ENCODE measurements around the gene ZNF740. TPM values are rescaled to one million over a fixed set of nuclear protein-coding genes. Genes with fewer than 3 reads are reported as not detected.

Gene ZNF740
- total RNA-seq, 3 donors from 2014 or later (not counting 1 experiment from before 2014, with no cell fraction given), result 37.1 to 65.9 (median 45.3) TPM

GRCh38 chr12:53224061-53224896, 43.8 kb downstream of the ZNF740 start:
- Mint-ChIP-seq H3K4me3 (peak overlapping the region; percentile 38), H3K27ac (peak overlapping the region; percentile 63 to 99), H3K27me3 (ENCODE audit: low read depth in 2 of 2) (no peaks in the 10 kb centered on the region), H3K9me3 (no peaks in the 10 kb centered on the region), H3K4me1 (peaks cover 40 to 66% of the 10 kb centered on the region in 2 donors), H3K36me3 (no peaks in the 10 kb centered on the region)
- intact Hi-C loops (cut with micrococcal nuclease), result loop anchor here (5.0 kb wide), 2 partner anchors 43 to 73 kb away; partner anchors contain the start of genes ESPL1, MYG1 and PFDN5
- peaks cover 2% of the 10 kb centered on the region for H3K36me3 ChIP-seq (ENCODE audit: control insufficient read depth, insufficient read depth, low read length)
- no peak for ATAC-seq
- no peak overlapping the region for H3K4me3 ChIP-seq (ENCODE audit: low read length)
- DNase-seq, result peak in 1 of 2 donors; percentile 37
- no peaks in the 10 kb centered on the region for H3K9me3 ChIP-seq (ENCODE audit: control insufficient read depth, insufficient read depth, low read length)
- TF ChIP-seq CTCF (IDR thresholded peaks at IDR 0.05), result no peak
- peaks cover 40% of the 10 kb centered on the region for H3K4me1 ChIP-seq (ENCODE audit: control insufficient read depth, insufficient read depth, low read length)
- 74% methylated on average over 11 of the region's 11 CpGs for WGBS (ENCODE audit: insufficient coverage)
- H3K27ac ChIP-seq (ENCODE audit: low read length), result no peak overlapping the region
- H3K27me3 ChIP-seq (ENCODE audit: control insufficient read depth, insufficient read depth, low read length), result no peaks in the 10 kb centered on the region

GRCh38 chr12:53224897-53225634, 44.5 kb downstream of the ZNF740 start:
- Mint-ChIP-seq H3K9me3 (no peaks in the 10 kb centered on the region), H3K36me3 (no peaks in the 10 kb centered on the region), H3K4me1 (peaks cover 34 to 67% of the 10 kb centered on the region in 2 donors), H3K27ac (peak overlapping the region in 1 of 2 donors; percentile 36), H3K27me3 (ENCODE audit: low read depth in 2 of 2) (no peaks in the 10 kb centered on the region), H3K4me3 (no peak overlapping the region)
- peaks cover 35% of the 10 kb centered on the region for H3K4me1 ChIP-seq (ENCODE audit: control insufficient read depth, insufficient read depth, low read length)
- intact Hi-C loops (cut with micrococcal nuclease), result loop anchor here (5.0 kb wide), 2 partner anchors 42 to 72 kb away; partner anchors contain the start of genes ESPL1, MYG1 and PFDN5
- 92% methylated on average over 10 of the region's 10 CpGs for WGBS (ENCODE audit: insufficient coverage)
- H3K27me3 ChIP-seq (ENCODE audit: control insufficient read depth, insufficient read depth, low read length), result no peaks in the 10 kb centered on the region
- H3K4me3 ChIP-seq (ENCODE audit: low read length), result no peak overlapping the region
- peaks cover 2% of the 10 kb centered on the region for H3K36me3 ChIP-seq (ENCODE audit: control insufficient read depth, insufficient read depth, low read length)
- ATAC-seq (no peak), DNase-seq (no peak)
- H3K9me3 ChIP-seq (ENCODE audit: control insufficient read depth, insufficient read depth, low read length), result no peaks in the 10 kb centered on the region
- TF ChIP-seq CTCF (IDR thresholded peaks at IDR 0.05), result no peak
- H3K27ac ChIP-seq (ENCODE audit: low read length), result no peak overlapping the region

GRCh38 chr12:53225635-53226424, 45.3 kb downstream of the ZNF740 start:
- ATAC-seq, result no peak
- Histone ChIP-seq H3K27ac (ENCODE audit: low read length) (no peak overlapping the region), H3K9me3 (ENCODE audit: control insufficient read depth, insufficient read depth, low read length) (no peaks in the 10 kb centered on the region), H3K27me3 (ENCODE audit: control insufficient read depth, insufficient read depth, low read length) (no peaks in the 10 kb centered on the region), H3K4me1 (ENCODE audit: control insufficient read depth, insufficient read depth, low read length) (peaks cover 35% of the 10 kb centered on the region), H3K4me3 (ENCODE audit: low read length) (no peak overlapping the region), H3K36me3 (ENCODE audit: control insufficient read depth, insufficient read depth, low read length) (peaks cover 2% of the 10 kb centered on the region)
- TF ChIP-seq CTCF (IDR thresholded peaks at IDR 0.05), result no peak
- Mint-ChIP-seq H3K27me3 (ENCODE audit: low read depth in 2 of 2) (no peaks in the 10 kb centered on the region), H3K27ac (peak overlapping the region in 1 of 2 donors; percentile 36), H3K9me3 (no peaks in the 10 kb centered on the region), H3K36me3 (no peaks in the 10 kb centered on the region), H3K4me1 (peaks cover 33 to 66% of the 10 kb centered on the region in 2 donors), H3K4me3 (no peak overlapping the region)
- 98% methylated on average over 9 of the region's 10 CpGs for WGBS (ENCODE audit: insufficient coverage)
- intact Hi-C loops (cut with micrococcal nuclease), result no loop called here
- DNase-seq, result no peak

Data from natural killer cell (primary cell).